Lower leg skin (tissue), 4 donors: ENCODE measurements around the gene SHC3. TPM values are rescaled to one million over a fixed set of nuclear protein-coding genes. Genes with fewer than 3 reads are reported as not detected.

ENCODE experiments used
- DNase-seq, 2 donors: peaks; one replicate each; pipeline ENCODE4 v3.0.0-alpha.2; 2019; ENCODE audit warnings: low spot score in 2 of 2
- H3K4me3 ChIP-seq: fragments of 200-600 bp; sonication (generic); 2 replicates; pipeline ENCODE4 v1.5.1; 2017; ENCODE audit warnings: mild to moderate bottlenecking, low read depth; ENCODE audit not compliant: poor library complexity, severe bottlenecking
- CTCF ChIP-seq, 3 donors: fragments of 450-650 bp; IDR thresholded peaks; one replicate each; pipeline ENCODE4 v1.5.1; 2016; ENCODE audit warnings: antibody characterized with exemption in 3 of 3, mild to moderate bottlenecking in 3 of 3, moderate library complexity in 2 of 3
- POLR2A ChIP-seq, 2 donors: fragments of 450-650 bp; IDR thresholded peaks; one replicate each; pipeline ENCODE4 v1.6.1; 2016 to 2017; ENCODE audit warnings: antibody characterized with exemption in 2 of 2, mild to moderate bottlenecking in 1 of 2, moderate library complexity in 1 of 2
- WGBS, 2 donors: methylation state at CpG; one replicate each; pipeline ENCODE4 v1.1.5; 2018; 5-methylcytosine and 5-hydroxymethylcytosine counted together
- intact Hi-C: fragments of 100-400 bp; cut with DNase I; formaldehyde crosslinking; loops from one replicate; pipeline ENCODE4 v1.15.0; 2023; ENCODE audit warnings: low total_unique reads
- total RNA-seq, 4 donors: library from RNA; depleted of rRNA; stranded (reverse); fragments of >200 nt; gene quantifications; one replicate each; pipeline ENCODE4 v1.1.0, GENCODE V29; 2016

The SHC3 gene
- total RNA-seq, 4 donors from 2014 or later, result 0.49 to 3.7 (median 1.7) TPM

GRCh38 chr9:88998911-88999310 is 179.7 kb downstream of the SHC3 start:
- no peak overlapping the region for H3K4me3 ChIP-seq
- WGBS, 2 donors, result 28 to 43% methylated on average over 6 to 9 of the region's 9 CpGs
- TF ChIP-seq POLR2A (IDR thresholded peaks at IDR 0.05) (no peak), CTCF (IDR thresholded peaks at IDR 0.05) (no peak)
- intact Hi-C loops, result no loop called here
- DNase-seq, result no peak

GRCh38 chr9:88998503-88998902 is 180.1 kb downstream of the SHC3 start:
- TF ChIP-seq POLR2A (IDR thresholded peaks at IDR 0.05) (no peak), CTCF (IDR thresholded peaks at IDR 0.05) (no peak)
- intact Hi-C loops, result no loop called here
- no peak overlapping the region for H3K4me3 ChIP-seq
- no peak for DNase-seq
- 2 to 7% methylated on average over 2 of the region's 2 CpGs for WGBS, 2 donors

GRCh38 chr9:88997646-88998045 is 181.0 kb downstream of the SHC3 start:
- DNase-seq, result no peak
- TF ChIP-seq POLR2A (IDR thresholded peaks at IDR 0.05) (no peak), CTCF (IDR thresholded peaks at IDR 0.05) (no peak)
- WGBS, 2 donors, result 89 to 94% methylated on average over 8 of the region's 8 CpGs
- H3K4me3 ChIP-seq, result no peak overlapping the region
- intact Hi-C loops, result no loop called here

- intact Hi-C loops, result no loop called here
- H3K4me3 ChIP-seq, result no peak overlapping the region
- WGBS, 2 donors, result 89 to 93% methylated on average over 4 of the region's 4 CpGs
- no peak for TF ChIP-seq CTCF (IDR thresholded peaks at IDR 0.05)
- TF ChIP-seq POLR2A (IDR thresholded peaks at IDR 0.05), result no peak
- DNase-seq, result no peak
Measured at GRCh38 chr9:88996921-88997235, 181.7 kb downstream of the SHC3 start.

- TF ChIP-seq CTCF (IDR thresholded peaks at IDR 0.05) (no peak), POLR2A (IDR thresholded peaks at IDR 0.05) (no peak)
- intact Hi-C loops, result no loop called here
- no peak overlapping the region for H3K4me3 ChIP-seq
- WGBS, 2 donors, result 95 to 96% methylated on average over 14 of the region's 14 CpGs
- no peak for DNase-seq
Measured at GRCh38 chr9:88996046-88996920, 182.3 kb downstream of the SHC3 start.

- intact Hi-C loops, result no loop called here
- no peak overlapping the region for H3K4me3 ChIP-seq
- DNase-seq, result no peak
- no peak for TF ChIP-seq CTCF (IDR thresholded peaks at IDR 0.05)
- no peak for TF ChIP-seq POLR2A (IDR thresholded peaks at IDR 0.05)
- 88 to 89% methylated on average over 6 of the region's 6 CpGs for WGBS, 2 donors
Measured at GRCh38 chr9:88995627-88996026, 183.0 kb downstream of the SHC3 start.
